ENCODE data around the gene SIPA1L3. TPM values are rescaled to one million over a fixed set of nuclear protein-coding genes. Genes with fewer than 3 reads are reported as not detected.

Gene SIPA1L3
- total and polyA plus RNA-seq, 9 of the 15 experiments (the other 6 are each of a cell fraction or from before 2014, with no cell fraction given): 0.01 to 6.1 (median 2.5) TPM

GRCh38 chr19:38175422-38175821 is 268.4 kb downstream of the SIPA1L3 start:
- H3K4me3 ChIP-seq: no peak overlapping the region
- peaks cover 2% of the 10 kb centered on the region; the same call in 1 of the 2 replicates for H3K9me3 ChIP-seq (replicated peaks; ENCODE audit: control insufficient read depth, insufficient read depth, low read depth, low read length)
- H3K4me2 ChIP-seq (ENCODE audit: insufficient read depth, low read length): no peak overlapping the region
- no peak overlapping the region for H2AFZ ChIP-seq (ENCODE audit: low read depth, low read length)
- no peaks in the 10 kb centered on the region for H4K20me1 ChIP-seq (replicated peaks; ENCODE audit: control insufficient read depth, insufficient read depth, low read length)
- DNase-seq (ENCODE audit: extremely low read depth in 1 of 4, low spot score in 3 of 4): no peak
- H3K9me1 ChIP-seq (ENCODE audit: control insufficient read depth, insufficient read depth, low read length): no peaks in the 10 kb centered on the region
- ChIA-PET POLR2A (interaction anchor here (0.6 to 1.6 kb wide), 3 partner anchors 8 to 99 kb away, joined by 3 to 5 read pairs (median 4); no protein-coding TSS in a partner anchor), CTCF (ENCODE audit: low intra/inter-chr PET ratio) (no interaction called here)
- peaks cover 0 to 10% of the 10 kb centered on the region in 2 experiments; a peak in 2 of 5 replicates for H3K4me1 ChIP-seq (replicated peaks in 1 of 2; ENCODE audit: control insufficient read depth in 2 of 2, insufficient read depth in 2 of 2, low read length in 2 of 2)
- BruUV-seq (replicated peaks): no TSS peak
- no peak for ATAC-seq
- in situ Hi-C loops (cut with MboI) (no loop called here), intact Hi-C loops (cut with micrococcal nuclease) (no loop called here)
- FAIRE-seq: no peak
- WGBS (ENCODE audit: insufficient coverage, low coverage, missing lambda C conversion rate): 31% methylated on average over 6 of the region's 6 CpGs
- H3K27me3 ChIP-seq (ENCODE audit: control insufficient read depth in 2 of 2, insufficient read depth in 2 of 2, low read length in 2 of 2): no peaks in the 10 kb centered on the region
- H3K27ac ChIP-seq (ENCODE audit: extremely low read depth, low read depth, low read length): no peak overlapping the region
- H3K9ac ChIP-seq (ENCODE audit: insufficient read depth in 1 of 2, low read depth in 2 of 2, low read length in 2 of 2): no peak overlapping the region
- no peaks in the 10 kb centered on the region for H3K79me2 ChIP-seq (ENCODE audit: control insufficient read depth, insufficient read depth, low read length)
- H3K36me3 ChIP-seq (ENCODE audit: control insufficient read depth, insufficient read depth, low read length): no peaks in the 10 kb centered on the region
- TF ChIP-seq ZNF395 (CRISPR knock-in tag; IDR thresholded peaks at IDR 0.05) (no peak), CTCFL (IDR thresholded peaks at IDR 0.05; ENCODE audit: borderline replicate concordance, insufficient read depth, low read depth, low read length, poor library complexity, severe bottlenecking) (no peak), YBX1 (IDR thresholded peaks at IDR 0.05) (no peak), THRA (IDR thresholded peaks at IDR 0.05) (no peak), NBN (IDR thresholded peaks at IDR 0.05; ENCODE audit: low read depth) (no peak), ZNF79 (CRISPR knock-in tag; IDR thresholded peaks at IDR 0.05; ENCODE audit: low read depth) (no peak), ZNF77 (CRISPR knock-in tag; IDR thresholded peaks at IDR 0.05) (no peak), RREB1 (CRISPR knock-in tag; IDR thresholded peaks at IDR 0.05) (no peak), NR1H2 (CRISPR knock-in tag; IDR thresholded peaks at IDR 0.05) (no peak), GATAD2B (IDR thresholded peaks at IDR 0.05; ENCODE audit: borderline replicate concordance) (no peak), ZNF408 (CRISPR knock-in tag; IDR thresholded peaks at IDR 0.05; ENCODE audit: low read depth) (no peak), MEIS2 (IDR thresholded peaks at IDR 0.05; ENCODE audit: partially characterized antibody) (no peak), NCOA4 (IDR thresholded peaks at IDR 0.05; ENCODE audit: partially characterized antibody) (no peak)

All from K562 (cell line).